ENCODE measurements around the gene ACP5.
"Not testable (repeated sequence)": the region's sequence is repeated elsewhere in the genome, so short reads cannot be mapped to it uniquely, and the experiment has no call there.

ACP5 gene

DNA sequence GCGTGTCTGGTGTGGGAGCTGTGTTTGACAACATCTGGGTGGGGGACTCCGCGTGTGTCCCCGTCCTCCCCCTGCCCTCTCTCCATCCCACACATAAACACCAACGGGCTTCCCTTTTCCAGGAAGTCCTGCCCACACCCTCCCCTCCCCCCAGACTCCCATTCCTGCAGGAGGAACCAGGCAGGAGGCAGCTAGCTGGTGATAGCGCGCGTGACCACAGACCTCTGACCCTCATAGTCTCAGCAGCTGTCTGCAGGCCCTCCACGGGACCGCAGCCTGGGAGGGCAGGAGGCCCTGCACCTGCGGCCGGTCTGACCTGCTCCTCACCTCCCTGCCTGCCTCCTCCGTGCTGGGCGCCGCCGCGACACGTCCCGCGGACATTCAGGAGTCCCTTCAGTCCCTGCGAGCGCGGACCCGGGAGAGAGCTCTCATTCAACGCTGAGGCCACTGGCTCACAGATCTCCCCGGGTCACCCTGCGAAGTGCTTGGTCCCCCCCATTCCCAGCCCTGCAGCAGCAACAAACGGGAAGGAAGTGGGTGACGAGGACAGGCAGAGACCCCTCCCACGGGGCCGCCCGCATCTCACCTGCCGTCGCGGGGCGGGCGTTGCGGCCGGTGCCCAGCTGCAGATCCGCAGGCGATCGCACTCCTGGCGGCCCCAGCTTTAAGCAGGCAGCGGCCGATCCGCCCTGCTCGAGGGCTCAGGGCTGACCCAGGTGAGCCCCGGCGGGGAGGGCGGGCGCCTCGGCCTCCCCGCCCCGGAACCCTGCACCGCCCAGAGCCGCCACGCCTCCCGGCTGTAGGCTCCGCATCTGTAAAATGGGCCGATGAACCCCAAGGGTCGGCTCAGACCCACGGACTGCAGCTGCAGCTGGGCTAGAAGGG is 1.1 kb upstream of the ACP5 start:
- no peak for DNase-seq (ENCODE audit: low read depth in 2 of 2)

GRCh38 chr19:11576227-11576626 is 1.2 kb downstream of the ACP5 start:
- no peak for DNase-seq (ENCODE audit: low read depth in 2 of 2)

DNA sequence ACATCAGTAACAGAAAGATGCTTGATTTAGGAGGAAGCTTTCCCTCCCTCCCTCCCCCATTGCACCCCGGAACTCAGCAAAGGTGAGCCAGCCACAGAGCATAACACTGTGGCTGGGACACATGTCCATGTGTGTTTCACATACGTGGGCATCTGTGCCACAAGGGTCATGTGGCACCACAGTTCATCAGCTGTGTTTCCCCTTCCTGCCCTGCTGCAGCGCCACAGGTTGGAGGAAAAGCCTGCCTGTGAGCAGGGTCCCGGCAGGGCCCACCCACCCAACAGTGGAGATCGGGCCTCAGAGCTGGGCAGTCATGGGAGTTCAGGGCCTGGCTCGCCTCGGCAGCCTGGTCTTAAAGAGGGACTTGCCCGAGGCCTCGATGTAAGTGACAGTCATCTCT is 2.8 kb downstream of the ACP5 start:
- no peak for DNase-seq (ENCODE audit: low read depth in 2 of 2)

DNA sequence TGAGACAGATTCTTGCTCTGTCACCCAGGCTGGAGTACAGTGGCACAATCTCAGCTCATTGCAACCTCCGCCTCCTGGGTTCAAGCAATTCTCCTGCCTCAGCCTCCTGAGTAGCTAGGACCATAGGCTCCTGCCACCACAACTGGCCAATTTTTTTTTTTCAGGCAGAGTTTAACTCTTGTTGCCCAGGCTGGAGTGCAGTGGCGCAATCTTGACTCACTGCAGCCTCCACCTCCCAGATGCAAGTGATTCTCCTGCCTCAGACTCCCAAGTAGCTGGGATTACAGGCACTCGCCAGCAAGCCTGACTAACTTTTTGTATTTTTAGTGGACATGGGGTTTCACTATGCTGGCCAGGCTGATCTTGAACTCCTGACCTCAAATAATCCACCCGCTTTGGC is 3.7 kb downstream of the ACP5 start:
- not testable (repeated sequence) for DNase-seq (ENCODE audit: low read depth in 2 of 2)

DNA sequence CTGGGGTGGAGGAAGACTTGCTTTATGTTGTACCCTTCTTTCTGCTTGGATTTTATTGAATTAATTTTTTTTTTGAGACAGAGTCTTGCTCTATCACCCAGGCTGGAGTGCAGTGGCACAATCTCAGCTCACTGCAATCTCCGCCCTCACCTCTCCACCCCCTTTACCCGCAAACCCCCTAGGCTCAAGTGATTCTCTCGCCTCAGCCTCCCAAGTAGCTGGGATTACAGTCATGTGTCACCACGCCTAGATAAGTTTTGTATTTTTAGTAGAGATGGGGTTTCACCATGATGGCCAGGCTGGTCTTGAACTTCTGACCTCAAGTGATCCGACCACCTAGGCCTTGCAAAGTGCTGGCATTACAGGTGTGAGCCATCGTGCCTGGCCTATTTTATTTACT is 4.1 kb downstream of the ACP5 start:
- DNase-seq (ENCODE audit: low read depth in 2 of 2), result not testable (repeated sequence)

DNA sequence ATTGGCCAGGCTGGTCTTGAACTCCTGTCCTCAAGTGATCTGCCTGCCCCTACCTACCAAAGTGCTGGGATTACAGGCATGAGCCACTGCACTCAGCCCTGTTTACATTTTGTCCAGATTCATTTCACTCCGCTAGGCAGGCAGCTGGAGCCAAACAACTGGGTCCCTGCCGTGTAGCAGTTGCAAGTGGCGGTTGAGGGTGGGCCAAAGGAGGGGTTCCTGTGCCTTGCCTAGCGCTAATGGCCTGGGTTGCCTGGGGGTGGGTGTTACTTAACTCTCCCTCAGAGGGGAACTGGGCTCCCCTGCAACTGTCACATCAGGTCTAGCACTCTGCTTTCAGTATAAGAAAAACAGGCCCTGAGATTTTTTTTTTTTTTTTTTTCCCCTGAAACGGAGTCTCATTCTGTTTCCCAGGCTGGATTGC is 7.4 kb downstream of the ACP5 start:
- DNase-seq (ENCODE audit: low read depth in 2 of 2), result no peak

GRCh38 chr19:11566164-11566563 is 11.3 kb downstream of the ACP5 start:
- DNase-seq (ENCODE audit: low read depth in 2 of 2), result no peak

DNA sequence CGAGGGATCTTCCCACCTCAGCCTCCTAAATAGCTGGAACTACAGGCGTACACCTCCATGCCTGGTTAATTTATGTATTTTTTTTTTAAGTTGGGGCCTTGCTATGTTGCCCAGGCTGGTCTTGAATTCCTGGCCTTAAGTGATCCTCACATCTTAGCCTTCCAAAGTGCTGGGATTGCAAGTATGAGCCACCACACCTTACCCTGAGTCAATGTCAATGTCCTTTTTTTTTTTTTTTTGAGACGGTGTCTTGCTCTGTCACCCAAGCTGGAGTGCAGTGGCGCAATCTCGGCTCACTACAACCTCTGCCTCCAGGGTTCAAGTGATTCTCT is 11.8 kb downstream of the ACP5 start:
- DNase-seq (ENCODE audit: low read depth in 2 of 2), result not testable (repeated sequence)

DNA sequence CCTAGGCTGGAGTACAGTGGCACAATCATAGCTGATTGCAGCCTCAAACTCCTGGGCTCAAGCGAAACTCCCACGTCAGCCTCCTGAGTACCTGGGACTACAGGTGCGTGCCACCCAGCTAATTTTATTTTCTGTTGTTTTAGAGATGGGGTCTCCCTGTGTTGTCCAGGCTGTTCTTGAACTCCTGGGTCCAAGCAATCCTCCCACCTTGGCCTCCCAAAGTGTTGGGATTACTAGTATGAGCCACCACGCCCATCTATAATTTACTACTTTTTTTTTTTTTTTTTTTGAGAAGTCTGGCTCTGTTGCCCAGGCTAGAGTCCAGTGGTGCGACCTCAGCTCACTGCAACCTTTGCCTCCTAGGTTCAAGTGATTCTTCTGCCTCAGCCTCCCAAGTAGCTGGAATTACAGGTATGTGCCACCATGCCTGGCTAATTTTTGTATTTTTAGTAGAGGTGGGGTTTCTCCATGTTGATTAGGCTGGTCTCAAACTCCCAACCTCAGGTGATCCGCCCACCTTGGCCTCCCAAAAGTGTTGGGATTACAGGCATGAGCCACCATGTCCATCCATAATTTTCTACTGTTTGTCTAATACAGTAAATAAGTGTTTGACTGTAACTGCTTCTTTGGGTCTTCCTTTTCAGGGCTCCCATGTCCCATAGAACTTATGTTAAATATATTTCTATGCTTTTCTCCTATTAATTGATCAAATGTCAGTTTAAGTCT is 13.2 kb downstream of the ACP5 start:
- not testable (repeated sequence) for DNase-seq (ENCODE audit: low read depth in 2 of 2)

- DNase-seq (ENCODE audit: low read depth in 2 of 2), result no peak
These were observed 13.9 kb downstream of the ACP5 start for GRCh38 chr19:11563532-11563931.

DNA sequence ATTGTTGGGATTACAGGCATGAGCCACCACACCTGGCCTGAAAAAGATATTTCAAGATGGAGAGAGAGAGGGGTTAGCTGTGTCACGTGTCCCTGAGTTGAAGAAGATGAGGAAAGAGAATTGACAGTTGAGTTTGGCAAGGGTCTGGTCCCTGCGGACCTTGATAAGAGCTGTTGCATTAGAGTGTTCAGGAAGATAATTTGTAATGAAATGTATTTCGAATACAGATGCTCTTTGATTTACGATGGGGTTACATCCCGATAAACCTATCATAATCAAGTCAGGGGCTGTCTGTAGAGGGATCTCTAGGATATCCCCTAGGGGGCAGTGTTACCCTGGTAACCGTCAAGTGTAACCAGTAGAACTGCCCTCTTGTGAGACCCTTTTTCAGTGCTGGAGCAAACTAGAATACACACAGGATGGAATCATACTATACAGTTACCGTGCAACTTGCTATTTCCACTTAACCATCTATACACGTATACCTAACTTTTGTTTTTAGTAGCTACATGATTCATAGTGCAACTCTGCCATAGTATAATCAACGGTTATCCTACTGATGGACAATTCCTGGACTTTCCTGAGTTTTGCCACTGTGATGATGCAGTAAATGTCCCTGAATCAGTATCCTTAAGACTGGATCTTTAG is 16.9 kb downstream of the ACP5 start:
- peak in 1 of 2 donors; percentile 46 for DNase-seq (ENCODE audit: low read depth in 2 of 2)

DNA sequence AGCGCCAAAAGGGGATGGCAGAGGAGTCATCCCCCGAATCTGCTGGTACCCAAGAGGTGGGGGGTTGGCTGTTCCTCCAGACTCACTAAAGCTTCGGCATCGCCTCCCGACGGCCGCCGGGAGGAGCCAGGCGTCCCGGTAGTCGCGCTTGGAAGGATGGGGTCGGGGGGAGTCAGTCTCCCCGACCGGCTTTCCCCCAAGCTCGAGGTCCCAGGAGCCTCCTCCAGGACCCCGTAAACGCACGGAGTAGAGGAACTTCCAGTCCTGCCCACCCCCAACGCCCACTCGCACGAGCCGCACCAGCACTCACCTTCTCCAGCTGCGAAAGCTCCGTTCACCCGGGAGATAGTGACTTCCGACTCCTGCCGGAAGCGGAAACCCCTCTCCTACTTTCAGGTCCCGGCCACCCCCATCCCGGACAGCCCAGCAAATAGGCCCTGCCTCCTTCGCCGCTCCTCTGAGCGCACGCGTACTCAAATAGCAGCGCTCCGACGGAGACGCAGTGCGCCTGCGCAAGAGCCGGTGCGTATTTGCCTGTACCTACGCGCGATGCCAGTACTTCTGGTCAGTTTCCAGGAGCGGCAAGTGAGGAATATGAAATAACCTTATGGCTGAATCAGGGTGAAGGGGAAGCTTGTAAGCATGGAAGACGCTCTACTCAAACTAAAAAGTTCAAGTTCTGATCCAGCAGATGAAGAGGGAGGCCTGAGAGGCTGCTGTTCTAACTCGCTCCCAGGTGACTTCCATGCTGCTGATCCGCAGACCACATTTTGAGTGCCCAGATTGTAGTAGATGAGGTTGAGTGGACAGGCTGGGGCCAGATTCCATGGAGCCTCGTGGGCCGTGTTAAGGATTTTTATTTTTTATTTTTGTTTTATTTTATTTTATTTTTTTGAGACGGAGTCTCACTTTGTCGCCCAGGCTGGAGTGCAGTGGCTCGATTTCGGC is 18.3 kb downstream of the ACP5 start, which contains the start of gene ELOF1:
Gene ELOF1 (minus strand): TSS at position 350 of the 948 bp plus-strand sequence. CDS start 4,883 bp downstream, outside the sequence.
- peak; percentile 92 to 94 for DNase-seq (ENCODE audit: low read depth in 2 of 2)

DNA sequence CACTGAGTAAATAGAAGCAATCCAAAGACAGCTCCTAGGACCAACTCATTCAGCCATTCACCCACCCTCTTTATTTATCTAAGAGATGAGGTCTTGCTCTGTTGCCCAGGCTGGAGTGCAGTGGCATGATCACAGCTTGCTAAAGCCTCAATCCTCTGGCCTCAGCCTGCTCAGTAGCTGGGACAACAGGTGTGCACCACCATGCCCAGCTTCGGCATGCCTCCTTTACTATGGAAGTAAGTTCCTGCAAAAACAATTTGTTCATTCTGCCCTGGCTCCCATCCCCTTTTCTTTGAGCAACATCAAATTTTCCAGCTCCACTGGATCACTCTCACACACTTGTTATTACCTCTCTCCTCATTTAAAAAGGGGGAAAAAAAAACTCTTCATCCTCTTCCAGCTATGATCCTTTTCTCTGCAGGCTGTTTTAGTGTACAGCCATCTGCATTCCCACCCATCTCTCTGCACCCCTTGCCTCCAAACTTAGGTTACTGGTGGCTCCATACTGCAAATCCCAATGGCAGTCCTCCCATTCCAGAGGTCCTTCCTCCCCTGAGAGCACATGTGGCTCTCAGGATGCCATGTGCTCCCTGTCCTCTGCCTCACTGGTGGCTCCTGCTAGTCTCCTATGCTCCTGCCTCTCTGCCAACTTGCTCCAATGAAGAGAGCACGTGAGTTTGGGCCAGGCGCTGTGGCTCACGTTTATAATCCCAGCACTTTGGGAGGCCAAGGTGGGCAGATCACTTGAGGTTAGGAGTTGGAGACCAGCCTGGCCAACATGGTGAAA is 20.6 kb downstream of the ACP5 start:
- DNase-seq (ENCODE audit: low read depth in 2 of 2), result no peak

DNA sequence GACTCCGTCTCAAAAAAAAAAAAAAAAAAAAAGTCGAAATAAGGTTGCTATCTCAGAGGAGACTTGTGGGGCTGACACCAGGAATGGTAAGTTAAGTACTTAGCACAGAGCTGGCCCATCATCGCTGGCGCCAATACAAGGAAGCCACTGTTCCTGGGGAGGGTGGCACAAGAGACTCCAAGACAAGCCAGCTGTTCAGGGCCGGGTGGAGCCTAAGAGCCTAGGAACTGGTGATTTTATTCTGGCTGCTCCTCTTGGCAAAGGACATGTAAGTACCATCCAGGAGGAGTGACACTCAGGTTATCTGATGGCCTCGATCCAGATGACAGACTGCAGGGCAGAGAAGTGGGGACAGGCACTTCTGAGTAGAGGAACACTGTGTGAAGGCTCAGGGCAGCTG is 22.2 kb downstream of the ACP5 start:
- no peak for DNase-seq (ENCODE audit: low read depth in 2 of 2)

- DNase-seq (ENCODE audit: low read depth in 2 of 2), result no peak
These were observed 23.3 kb downstream of the ACP5 start for GRCh38 chr19:11554160-11554559.

DNA sequence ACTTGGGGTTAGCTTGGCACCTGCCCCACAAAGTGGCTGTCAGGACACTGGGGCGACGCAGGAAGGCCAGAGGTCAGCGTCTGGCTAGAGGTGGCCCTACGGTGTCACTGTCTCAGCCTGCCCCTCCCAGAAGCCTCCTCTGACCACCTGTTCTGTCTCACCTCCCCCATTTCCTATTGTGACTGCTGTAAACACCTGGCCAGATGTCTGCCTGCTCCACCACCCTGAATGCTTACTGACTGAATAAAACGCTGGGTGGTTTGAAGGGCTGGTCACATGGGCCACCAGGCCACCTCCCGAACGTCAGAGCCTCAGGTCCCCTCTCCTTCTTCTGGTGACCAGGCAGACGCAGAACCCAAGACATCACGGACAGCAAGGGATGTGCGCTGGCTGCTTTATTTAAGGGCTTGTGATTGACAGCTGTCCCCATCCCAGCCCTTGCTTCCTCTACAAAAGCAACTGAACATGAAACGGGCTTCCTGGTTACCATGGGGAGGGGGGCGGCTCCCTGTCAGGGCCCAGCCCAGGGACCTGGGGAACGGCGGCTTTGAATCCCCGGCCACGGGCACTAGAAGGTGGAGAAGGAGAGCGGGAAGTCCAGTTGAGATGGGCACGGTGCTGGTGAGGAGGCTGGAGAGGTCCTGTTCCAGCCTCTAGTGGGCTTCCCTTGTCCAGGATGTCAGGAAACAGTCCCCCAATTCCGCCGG is 24.6 kb downstream of the ACP5 start:
- no peak for DNase-seq (ENCODE audit: low read depth in 2 of 2)

GRCh38 chr19:11551603-11552235 is 25.7 kb downstream of the ACP5 start:
- no peak for DNase-seq (ENCODE audit: low read depth in 2 of 2)

DNA sequence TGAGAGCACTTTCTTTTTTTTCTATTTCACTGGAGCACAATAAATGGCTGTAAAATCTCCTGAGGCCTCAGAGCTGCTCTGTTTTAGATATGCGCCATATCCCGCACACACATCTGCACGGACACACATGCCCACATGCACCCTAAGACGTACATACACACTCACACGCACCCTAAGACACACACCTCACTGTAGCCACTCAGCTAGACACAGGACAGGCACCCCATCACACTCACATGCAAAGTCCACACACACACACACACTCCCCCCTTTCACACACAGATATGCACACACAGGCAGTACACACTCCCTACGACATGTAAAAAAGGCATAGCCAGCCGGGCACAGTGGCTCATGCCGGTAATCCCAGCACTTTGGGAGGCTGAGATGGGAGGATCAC is 27.2 kb downstream of the ACP5 start:
- no peak for DNase-seq (ENCODE audit: low read depth in 2 of 2)

- no peak for DNase-seq (ENCODE audit: low read depth in 2 of 2)
These were observed 28.0 kb downstream of the ACP5 start for GRCh38 chr19:11549386-11549953.
